ENCODE results near the gene ANGPTL2. TPM values are rescaled to one million over a fixed set of nuclear protein-coding genes. Genes with fewer than 3 reads are reported as not detected.

ANGPTL2 gene
- total RNA-seq, 4 donors from 2014 or later: 10.2 to 65.3 (median 32.0) TPM

DNA sequence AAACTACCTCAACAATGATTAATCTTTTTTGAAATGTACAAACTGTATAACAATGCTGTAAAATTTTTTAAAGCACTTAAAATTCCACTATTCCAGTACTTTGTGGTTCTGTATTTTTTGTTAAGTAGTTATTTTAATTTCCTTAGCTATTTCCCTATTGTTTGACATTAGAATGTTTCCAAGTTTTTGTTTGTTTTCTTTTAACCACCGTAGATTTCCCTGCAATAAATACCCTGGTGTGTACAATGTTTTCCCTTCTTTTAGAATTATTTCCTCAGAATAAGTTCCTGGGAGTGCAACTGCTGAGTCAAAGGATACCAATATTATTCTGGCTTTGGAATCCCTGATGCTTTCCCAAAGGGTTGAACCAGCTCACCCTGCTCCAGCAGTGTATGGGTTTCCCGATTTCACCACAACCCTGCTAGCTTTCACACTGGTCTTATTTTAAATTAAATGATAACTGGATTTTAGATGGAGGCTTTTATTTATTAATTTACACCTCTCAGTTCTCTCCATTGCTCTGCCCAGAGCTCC, 20.6 kb upstream of the ANGPTL2 start:
- intact Hi-C loops (cut with DNase I; ENCODE audit: low total_unique reads): no loop called here
- TF ChIP-seq POLR2A (IDR thresholded peaks at IDR 0.05): no peak
- TF ChIP-seq, protein P1, sequence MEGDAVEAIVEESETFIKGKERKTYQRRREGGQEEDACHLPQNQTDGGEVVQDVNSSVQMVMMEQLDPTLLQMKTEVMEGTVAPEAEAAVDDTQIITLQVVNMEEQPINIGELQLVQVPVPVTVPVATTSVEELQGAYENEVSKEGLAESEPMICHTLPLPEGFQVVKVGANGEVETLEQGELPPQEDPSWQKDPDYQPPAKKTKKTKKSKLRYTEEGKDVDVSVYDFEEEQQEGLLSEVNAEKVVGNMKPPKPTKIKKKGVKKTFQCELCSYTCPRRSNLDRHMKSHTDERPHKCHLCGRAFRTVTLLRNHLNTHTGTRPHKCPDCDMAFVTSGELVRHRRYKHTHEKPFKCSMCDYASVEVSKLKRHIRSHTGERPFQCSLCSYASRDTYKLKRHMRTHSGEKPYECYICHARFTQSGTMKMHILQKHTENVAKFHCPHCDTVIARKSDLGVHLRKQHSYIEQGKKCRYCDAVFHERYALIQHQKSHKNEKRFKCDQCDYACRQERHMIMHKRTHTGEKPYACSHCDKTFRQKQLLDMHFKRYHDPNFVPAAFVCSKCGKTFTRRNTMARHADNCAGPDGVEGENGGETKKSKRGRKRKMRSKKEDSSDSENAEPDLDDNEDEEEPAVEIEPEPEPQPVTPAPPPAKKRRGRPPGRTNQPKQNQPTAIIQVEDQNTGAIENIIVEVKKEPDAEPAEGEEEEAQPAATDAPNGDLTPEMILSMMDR (IDR thresholded peaks at IDR 0.05): no peak

GRCh38 chr9:127142291-127142690, 19.9 kb upstream of the ANGPTL2 start:
- no peaks in the 10 kb centered on the region for H3K9me3 ChIP-seq
- TF ChIP-seq POLR2A (IDR thresholded peaks at IDR 0.05): no peak
- TF ChIP-seq, protein P1 (IDR thresholded peaks at IDR 0.05): no peak
- H3K4me3 ChIP-seq: no peak overlapping the region
- H3K36me3 ChIP-seq: no peaks in the 10 kb centered on the region
- DNase-seq: peak in 1 of 2 donors; percentile 10
- H3K27ac ChIP-seq: peak overlapping the region in 1 of 2 donors; percentile 4
- intact Hi-C loops (cut with DNase I; ENCODE audit: low total_unique reads): no loop called here
- H3K4me1 ChIP-seq: no peaks in the 10 kb centered on the region
- H3K27me3 ChIP-seq: no peaks in the 10 kb centered on the region

More for the DNA sequence above, 20.6 kb upstream of the ANGPTL2 start:
- H3K36me3 ChIP-seq: no peaks in the 10 kb centered on the region
- H3K27me3 ChIP-seq: no peaks in the 10 kb centered on the region
- H3K27ac ChIP-seq: peak overlapping the region; percentile 75 to 82
- no peaks in the 10 kb centered on the region for H3K4me1 ChIP-seq
- no peaks in the 10 kb centered on the region for H3K9me3 ChIP-seq
- DNase-seq: peak in 1 of 2 donors; percentile 12
- no peak overlapping the region for H3K4me3 ChIP-seq

DNA sequence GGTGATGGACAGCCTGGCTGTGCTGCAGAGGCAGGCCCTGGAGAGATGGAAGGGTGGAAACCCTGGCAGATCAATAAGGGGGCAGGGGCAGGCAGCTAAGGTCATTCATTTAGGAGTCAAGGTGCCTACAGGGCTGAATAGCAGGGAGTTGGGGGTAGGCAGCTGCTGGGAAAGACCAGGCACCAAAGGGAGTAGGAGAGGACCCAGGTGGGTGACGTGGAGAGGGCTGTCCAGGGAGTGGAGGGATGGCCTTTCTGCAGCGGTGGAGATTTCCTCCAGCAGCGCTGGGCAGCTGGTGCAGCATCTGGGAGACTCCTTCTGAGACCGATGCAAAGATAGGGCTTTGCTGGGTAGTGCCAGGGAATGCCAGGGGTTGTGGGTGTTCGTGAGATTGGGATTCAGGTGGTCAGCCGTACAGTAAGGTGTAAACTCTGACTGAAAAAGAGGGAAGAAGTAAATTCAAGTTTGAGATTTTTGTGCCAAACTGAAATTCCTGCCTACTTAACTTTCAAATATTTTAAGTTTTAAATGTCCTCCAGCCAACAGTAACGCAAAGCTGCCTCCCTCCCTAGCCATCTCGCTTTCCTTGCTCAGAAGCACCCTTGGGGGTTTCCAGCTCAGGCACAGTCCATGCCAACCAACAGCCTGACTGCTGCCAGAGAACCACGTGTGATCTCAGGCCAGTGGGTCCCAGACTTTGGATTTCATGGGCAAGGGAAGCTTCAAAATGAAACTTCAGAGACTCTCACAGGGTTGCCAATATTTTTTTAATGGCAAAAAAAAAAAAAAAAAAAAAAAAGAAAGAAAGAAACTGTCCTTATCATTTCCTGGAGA, 18.6 kb upstream of the ANGPTL2 start:
- no peaks in the 10 kb centered on the region for H3K4me1 ChIP-seq
- TF ChIP-seq POLR2A (IDR thresholded peaks at IDR 0.05): no peak
- H3K36me3 ChIP-seq: no peaks in the 10 kb centered on the region
- intact Hi-C loops (cut with DNase I; ENCODE audit: low total_unique reads): no loop called here
- H3K27me3 ChIP-seq: no peaks in the 10 kb centered on the region
- no peak overlapping the region for H3K27ac ChIP-seq
- no peaks in the 10 kb centered on the region for H3K9me3 ChIP-seq
- no peak overlapping the region for H3K4me3 ChIP-seq
- DNase-seq: peak in 1 of 2 donors; percentile 14

DNA sequence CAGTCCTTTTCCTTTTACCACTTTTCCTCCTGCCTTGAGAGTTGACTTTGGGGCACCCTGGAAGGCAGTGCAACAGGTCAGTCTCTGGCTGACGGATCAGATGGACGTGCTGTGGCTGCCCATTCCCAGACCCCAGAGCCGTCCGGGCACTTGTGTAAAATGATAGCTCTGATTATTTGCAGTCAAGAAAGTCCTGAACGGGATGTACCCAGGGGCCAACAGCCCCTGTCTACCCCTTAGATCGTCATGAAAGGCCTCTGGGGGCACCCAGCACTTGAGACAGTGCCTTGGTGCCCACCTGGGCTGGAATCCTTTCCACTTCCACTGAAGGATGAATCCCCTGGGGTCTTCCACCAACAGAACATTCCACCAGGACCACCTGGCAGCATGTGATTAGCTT, 17.7 kb upstream of the ANGPTL2 start:
- H3K4me3 ChIP-seq: no peak overlapping the region
- H3K27me3 ChIP-seq: no peaks in the 10 kb centered on the region
- intact Hi-C loops (cut with DNase I; ENCODE audit: low total_unique reads): no loop called here
- DNase-seq: peak in 1 of 2 donors; percentile 11
- H3K4me1 ChIP-seq: peaks cover 1 to 4% of the 10 kb centered on the region in 2 donors
- no peaks in the 10 kb centered on the region for H3K9me3 ChIP-seq
- no peak overlapping the region for H3K27ac ChIP-seq
- H3K36me3 ChIP-seq: no peaks in the 10 kb centered on the region
- no peak for TF ChIP-seq POLR2A (IDR thresholded peaks at IDR 0.05)
- TF ChIP-seq, protein P1 (IDR thresholded peaks at IDR 0.05): no peak

GRCh38 chr9:127139775-127140174, 17.3 kb upstream of the ANGPTL2 start:
- H3K27me3 ChIP-seq: no peaks in the 10 kb centered on the region
- H3K36me3 ChIP-seq: no peaks in the 10 kb centered on the region
- no peaks in the 10 kb centered on the region for H3K9me3 ChIP-seq
- H3K4me3 ChIP-seq: no peak overlapping the region
- TF ChIP-seq POLR2A (IDR thresholded peaks at IDR 0.05): no peak
- TF ChIP-seq, protein P1 (IDR thresholded peaks at IDR 0.05): no peak
- intact Hi-C loops (cut with DNase I; ENCODE audit: low total_unique reads): no loop called here
- H3K4me1 ChIP-seq: peaks cover 5 to 8% of the 10 kb centered on the region in 2 donors
- H3K27ac ChIP-seq: no peak overlapping the region
- DNase-seq: peak in 1 of 2 donors; percentile 10

All from uterus (tissue), 4 donors.